Measurements from ENCODE around the gene ZSWIM9. TPM values are rescaled to one million over a fixed set of nuclear protein-coding genes. Genes with fewer than 3 reads are reported as not detected.

The ZSWIM9 gene
- 0.17 and 1.3 TPM in 2 replicates for polyA plus RNA-seq

GRCh38 chr19:48169939-48170803 lies at the start of gene ZSWIM9, which contains the start of gene LIG1:
ZSWIM9 (plus strand) TSS chr19:48170680; CDS start chr19:48171803, 1,123 bp downstream.
LIG1 (minus strand) TSS chr19:48170344; CDS start chr19:48165566, 4,778 bp downstream.

Other genes starting within 250 kb of the ZSWIM9 start
- 3.0 and 4.9 TPM in 2 replicates for gene BSPH1, start 178.5 kb upstream of the ZSWIM9 start, polyA plus RNA-seq
- gene ELSPBP1, start 176.0 kb upstream of the ZSWIM9 start, polyA plus RNA-seq, result not detected in 2 replicates
- gene CABP5, start 126.6 kb upstream of the ZSWIM9 start, polyA plus RNA-seq, result not detected in 2 replicates
- gene PLA2G4C, start 59.9 kb upstream of the ZSWIM9 start, polyA plus RNA-seq, result 23.4 and 27.6 TPM in 2 replicates
- 1.4 and 3.4 TPM in 2 replicates for gene LIG1, start 336 bp upstream of the ZSWIM9 start, polyA plus RNA-seq
- 4.6 and 9.0 TPM in 2 replicates for gene CARD8, start 85.2 kb downstream of the ZSWIM9 start, polyA plus RNA-seq
- gene ZNF114, start 99.4 kb downstream of the ZSWIM9 start, polyA plus RNA-seq, result 0.17 TPM in 1 of 2 replicates, not detected in the other
- gene EMP3, start 154.9 kb downstream of the ZSWIM9 start, polyA plus RNA-seq, result 0.97 and 6.4 TPM in 2 replicates
- 3.2 and 4.9 TPM in 2 replicates for gene TMEM143, start 193.3 kb downstream of the ZSWIM9 start, polyA plus RNA-seq
- not detected in 2 replicates for gene SYNGR4, start 193.7 kb downstream of the ZSWIM9 start, polyA plus RNA-seq
- 8.9 and 18.1 TPM in 2 replicates for gene KDELR1, start 220.9 kb downstream of the ZSWIM9 start, polyA plus RNA-seq
- gene GRIN2D, start 223.0 kb downstream of the ZSWIM9 start, polyA plus RNA-seq, result not detected in 2 replicates

Measured in Purkinje cell (primary cell).